Nephron progenitor cell (in vitro differentiated cells): Measurements from ENCODE around the gene PLEKHG4.

Experiments
- DNase-seq: peaks from one replicate; pipeline ENCODE4 v3.0.0; 2021
- H3K27ac Mint-ChIP-seq: 2 replicates; pipeline ENCODE4 v1.8.0; 2021; ENCODE audit warnings: mild to moderate bottlenecking, moderate library complexity, mixed read lengths
- H3K27me3 Mint-ChIP-seq: 2 replicates; pipeline ENCODE4 v1.8.0; 2021; ENCODE audit warnings: mild to moderate bottlenecking, low read depth, mixed read lengths; ENCODE audit not compliant: poor library complexity
- H3K36me3 Mint-ChIP-seq: 2 replicates; pipeline ENCODE4 v1.8.0; 2021; ENCODE audit warnings: low read depth, mixed read lengths
- H3K4me1 Mint-ChIP-seq: 2 replicates; pipeline ENCODE4 v1.8.0; 2021; ENCODE audit warnings: mixed read lengths
- H3K4me3 Mint-ChIP-seq: 2 replicates; pipeline ENCODE4 v1.8.0; 2021; ENCODE audit warnings: mild to moderate bottlenecking, moderate library complexity, mixed read lengths
- H3K9me3 Mint-ChIP-seq: 2 replicates; pipeline ENCODE4 v1.8.0; 2021; ENCODE audit warnings: mild to moderate bottlenecking, moderate library complexity, mixed read lengths
- CTCF ChIP-seq: fragments of 200-600 bp; sonication (generic); IDR thresholded peaks from 2 replicates; pipeline ENCODE4 v1.5.0; 2021; ENCODE audit warnings: antibody characterized with exemption

Gene PLEKHG4

GRCh38 chr16:67277999-67278772 is 1.1 kb upstream of the PLEKHG4 start:
- Mint-ChIP-seq H3K36me3 (no peaks in the 10 kb centered on the region), H3K27ac (no peak overlapping the region), H3K4me3 (peak overlapping the region; percentile 73), H3K9me3 (no peaks in the 10 kb centered on the region), H3K4me1 (peaks cover 2% of the 10 kb centered on the region), H3K27me3 (peaks cover 36% of the 10 kb centered on the region)
- no peak for TF ChIP-seq CTCF
- no peak for DNase-seq

- Mint-ChIP-seq H3K27ac (no peak overlapping the region), H3K9me3 (no peaks in the 10 kb centered on the region), H3K4me3 (peak overlapping the region; percentile 73), H3K4me1 (peaks cover 8% of the 10 kb centered on the region), H3K36me3 (no peaks in the 10 kb centered on the region), H3K27me3 (peaks cover 40% of the 10 kb centered on the region)
- no peak for TF ChIP-seq CTCF
- DNase-seq, result no peak
These were observed 498 bp upstream of the PLEKHG4 start for GRCh38 chr16:67278773-67279295.

- Mint-ChIP-seq H3K4me3 (no peak overlapping the region), H3K4me1 (peaks cover 11% of the 10 kb centered on the region), H3K36me3 (no peaks in the 10 kb centered on the region), H3K27ac (no peak overlapping the region), H3K9me3 (no peaks in the 10 kb centered on the region), H3K27me3 (peaks cover 41% of the 10 kb centered on the region)
- no peak for TF ChIP-seq CTCF
- no peak for DNase-seq
These were observed 1.0 kb downstream of the PLEKHG4 start for GRCh38 chr16:67280090-67281015.

- TF ChIP-seq CTCF, result no peak
These were observed 2.5 kb downstream of the PLEKHG4 start for GRCh38 chr16:67281536-67282446.

GRCh38 chr16:67282447-67282805 is 3.1 kb downstream of the PLEKHG4 start:
- TF ChIP-seq CTCF, result no peak
- Mint-ChIP-seq H3K9me3 (no peaks in the 10 kb centered on the region), H3K27me3 (peaks cover 44% of the 10 kb centered on the region), H3K4me3 (no peak overlapping the region), H3K27ac (no peak overlapping the region), H3K4me1 (peaks cover 11% of the 10 kb centered on the region), H3K36me3 (no peaks in the 10 kb centered on the region)
- DNase-seq, result no peak

More at GRCh38 chr16:67281536-67282446, 2.5 kb downstream of the PLEKHG4 start:
- no peaks in the 10 kb centered on the region for H3K36me3 Mint-ChIP-seq
- no peaks in the 10 kb centered on the region for H3K9me3 Mint-ChIP-seq
- no peak for DNase-seq
- H3K4me3 Mint-ChIP-seq, result no peak overlapping the region
- H3K27ac Mint-ChIP-seq, result no peak overlapping the region
- peaks cover 44% of the 10 kb centered on the region for H3K27me3 Mint-ChIP-seq
- H3K4me1 Mint-ChIP-seq, result peaks cover 11% of the 10 kb centered on the region
